Ishikawa (cell line): Measurements from ENCODE around the gene RAF1.

Experiments used
- EP300 ChIP-seq: IDR thresholded peaks from 2 replicates; pipeline ENCODE4 v1.6.1; 2012; ENCODE audit warnings: borderline replicate concordance
- FOXM1 ChIP-seq: IDR thresholded peaks from 2 replicates; pipeline ENCODE4 v1.6.1; 2012; ENCODE audit warnings: low read depth, borderline replicate concordance
- RAD21 ChIP-seq: IDR thresholded peaks from 2 replicates; pipeline ENCODE4 v1.6.1; 2012; ENCODE audit warnings: low read depth
- REST ChIP-seq: IDR thresholded peaks from 2 replicates; pipeline ENCODE4 v1.6.1; 2012; ENCODE audit warnings: low read depth, mild to moderate bottlenecking
- TAF1 ChIP-seq: IDR thresholded peaks from 2 replicates; pipeline ENCODE4 v1.6.1; 2012; ENCODE audit warnings: low read depth, mild to moderate bottlenecking
- TCF12 ChIP-seq: IDR thresholded peaks from 2 replicates; pipeline ENCODE4 v1.6.1; 2012; ENCODE audit warnings: low read depth
- YY1 ChIP-seq: IDR thresholded peaks from 2 replicates; pipeline ENCODE4 v1.6.1; 2012; ENCODE audit warnings: low read depth

GRCh38 chr3:12656850-12657249, 7.1 kb downstream of the RAF1 start:
- TF ChIP-seq TAF1 = no peak
- no peak for TF ChIP-seq FOXM1
- TF ChIP-seq EP300 = no peak
- no peak for TF ChIP-seq TCF12
- TF ChIP-seq YY1 = no peak
- no peak for TF ChIP-seq RAD21
- no peak for TF ChIP-seq REST
